Fibroblast of upper back skin (primary cell): ENCODE results near the gene HYAL3.

ENCODE experiments used
- DNase-seq: peaks from one replicate; pipeline ENCODE4 v3.0.0-alpha.2; 2013

HYAL3 gene

GRCh38 chr3:50327943-50328691, 28.9 kb upstream of the HYAL3 start, which contains the start of gene TUSC2:
TSS of gene TUSC2 (minus strand) at chr3:50328223. CDS start at chr3:50328099, 124 bp downstream.
- peak; percentile 94 for DNase-seq

- DNase-seq, result no peak
These were observed 27.9 kb upstream of the HYAL3 start for GRCh38 chr3:50327129-50327528.

GRCh38 chr3:50326182-50326541, 27.0 kb upstream of the HYAL3 start:
- no peak for DNase-seq

GRCh38 chr3:50325497-50326181, 26.4 kb upstream of the HYAL3 start:
- no peak for DNase-seq

- DNase-seq, result no peak
These were observed 25.9 kb upstream of the HYAL3 start for GRCh38 chr3:50325113-50325480.

GRCh38 chr3:50324351-50325112, 25.3 kb upstream of the HYAL3 start:
- peak; percentile 65 for DNase-seq

GRCh38 chr3:50323614-50324199, 24.5 kb upstream of the HYAL3 start:
- DNase-seq, result no peak

GRCh38 chr3:50323092-50323600, 23.9 kb upstream of the HYAL3 start:
- no peak for DNase-seq

- DNase-seq, result no peak
These were observed 23.3 kb upstream of the HYAL3 start, which contains the start of gene HYAL2 for GRCh38 chr3:50322386-50323091. TSS of gene HYAL2 (minus strand) at chr3:50322745. CDS start at chr3:50320489, 2,256 bp downstream.

GRCh38 chr3:50322115-50322385, 22.8 kb upstream of the HYAL3 start:
- DNase-seq, result no peak

GRCh38 chr3:50321336-50322114, 22.3 kb upstream of the HYAL3 start:
- peak; percentile 88 for DNase-seq

- DNase-seq, result peak; percentile 66
These were observed 21.7 kb upstream of the HYAL3 start for GRCh38 chr3:50320853-50321335.

GRCh38 chr3:50319894-50320625, 20.9 kb upstream of the HYAL3 start:
- DNase-seq, result no peak

- no peak for DNase-seq
These were observed 20.1 kb upstream of the HYAL3 start for GRCh38 chr3:50319181-50319893.

- DNase-seq, result no peak
These were observed 19.4 kb upstream of the HYAL3 start for GRCh38 chr3:50318615-50319014.

GRCh38 chr3:50318163-50318562, 19.0 kb upstream of the HYAL3 start:
- no peak for DNase-seq

- DNase-seq, result no peak
These were observed 18.1 kb upstream of the HYAL3 start for GRCh38 chr3:50317300-50317699.

- DNase-seq, result no peak
These were observed 17.5 kb upstream of the HYAL3 start for GRCh38 chr3:50316657-50317242.

- DNase-seq, result no peak
These were observed 15.6 kb upstream of the HYAL3 start for GRCh38 chr3:50314816-50315215.

- no peak for DNase-seq
These were observed 15.1 kb upstream of the HYAL3 start for GRCh38 chr3:50314342-50314741.
